ENCODE measurements around the gene E2F3. TPM values are rescaled to one million over a fixed set of nuclear protein-coding genes. Genes with fewer than 3 reads are reported as not detected.

The E2F3 gene
- total RNA-seq, 1 experiment from 2014 or later, result 27.1 TPM

DNA sequence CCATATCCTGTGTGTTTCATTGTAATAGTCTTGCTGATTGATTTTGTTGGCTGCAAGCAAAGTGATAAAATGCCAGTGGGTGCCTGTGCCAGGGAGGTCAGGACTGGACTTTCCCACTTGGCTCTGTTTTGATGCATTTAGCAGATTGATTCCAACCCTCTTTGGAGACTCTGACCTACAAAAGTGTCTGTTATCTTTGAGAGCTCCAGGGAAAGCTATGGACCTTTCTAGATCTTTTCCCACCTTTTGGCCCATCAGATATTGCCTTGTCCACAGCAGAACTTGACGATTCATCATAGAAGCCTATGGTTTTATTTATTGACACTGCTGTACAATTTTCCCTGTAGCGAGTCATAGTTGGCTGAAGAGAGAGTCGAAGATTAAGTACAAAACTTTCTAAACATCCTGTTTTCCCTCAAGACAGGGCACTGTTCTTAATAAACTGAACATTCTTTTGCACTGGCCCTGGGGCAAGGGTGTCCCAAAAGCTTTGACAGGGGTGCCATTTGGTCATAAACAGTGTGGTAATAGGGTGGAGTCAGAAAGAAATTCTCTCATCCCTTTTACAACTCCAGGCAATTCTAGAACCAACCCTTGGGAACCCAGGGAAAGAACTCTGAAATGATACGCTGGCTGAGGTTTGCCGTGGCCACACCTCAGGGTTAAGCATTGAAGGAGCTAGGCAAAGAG, 53.7 kb downstream of the E2F3 start:
- H3K4me2 ChIP-seq (ENCODE audit: low read length), result no peak overlapping the region
- H3K27me3 ChIP-seq (ENCODE audit: insufficient read depth, low read length), result no peaks in the 10 kb centered on the region
- ChIA-PET POLR2A (no interaction called here), CTCF (no interaction called here), RAD21 (ENCODE audit: low non-redundant PET in 1 of 2, low total read pairs in 2 of 2, uncharacterized antibody in 2 of 2, unreplicated experiment in 2 of 2) (no interaction called here)
- peaks cover 28% of the 10 kb centered on the region for H4K20me1 ChIP-seq (ENCODE audit: insufficient read depth)
- no peaks in the 10 kb centered on the region for H3K9me3 ChIP-seq (ENCODE audit: control insufficient read depth in 1 of 2, insufficient read depth in 1 of 2, low read depth in 1 of 2, low read length in 2 of 2)
- no TSS peak for BruUV-seq (replicated peaks)
- intact Hi-C loops (cut with micrococcal nuclease), result no loop called here
- DNase-seq (ENCODE audit: low read depth, low spot score) (no peak), ATAC-seq (no peak)
- H2AFZ ChIP-seq (ENCODE audit: low read depth, low read length, poor library complexity, severe bottlenecking), result no peak overlapping the region
- peaks cover 93% of the 10 kb centered on the region for H3K79me2 ChIP-seq (ENCODE audit: insufficient read depth, low read length)
- TF ChIP-seq ELF1 (IDR thresholded peaks at IDR 0.05; ENCODE audit: borderline replicate concordance, low read depth) (no peak), CBX3 (IDR thresholded peaks at IDR 0.05; ENCODE audit: low read depth) (no peak), POLR2AphosphoS5 (IDR thresholded peaks at IDR 0.05; ENCODE audit: low read depth, low read length) (no peak), FOSL1 (IDR thresholded peaks at IDR 0.05; ENCODE audit: low read depth) (no peak), EZH2phosphoT487 (IDR thresholded peaks at IDR 0.05; ENCODE audit: borderline replicate concordance) (no peak)
- TF ChIP-seq, protein P1, sequence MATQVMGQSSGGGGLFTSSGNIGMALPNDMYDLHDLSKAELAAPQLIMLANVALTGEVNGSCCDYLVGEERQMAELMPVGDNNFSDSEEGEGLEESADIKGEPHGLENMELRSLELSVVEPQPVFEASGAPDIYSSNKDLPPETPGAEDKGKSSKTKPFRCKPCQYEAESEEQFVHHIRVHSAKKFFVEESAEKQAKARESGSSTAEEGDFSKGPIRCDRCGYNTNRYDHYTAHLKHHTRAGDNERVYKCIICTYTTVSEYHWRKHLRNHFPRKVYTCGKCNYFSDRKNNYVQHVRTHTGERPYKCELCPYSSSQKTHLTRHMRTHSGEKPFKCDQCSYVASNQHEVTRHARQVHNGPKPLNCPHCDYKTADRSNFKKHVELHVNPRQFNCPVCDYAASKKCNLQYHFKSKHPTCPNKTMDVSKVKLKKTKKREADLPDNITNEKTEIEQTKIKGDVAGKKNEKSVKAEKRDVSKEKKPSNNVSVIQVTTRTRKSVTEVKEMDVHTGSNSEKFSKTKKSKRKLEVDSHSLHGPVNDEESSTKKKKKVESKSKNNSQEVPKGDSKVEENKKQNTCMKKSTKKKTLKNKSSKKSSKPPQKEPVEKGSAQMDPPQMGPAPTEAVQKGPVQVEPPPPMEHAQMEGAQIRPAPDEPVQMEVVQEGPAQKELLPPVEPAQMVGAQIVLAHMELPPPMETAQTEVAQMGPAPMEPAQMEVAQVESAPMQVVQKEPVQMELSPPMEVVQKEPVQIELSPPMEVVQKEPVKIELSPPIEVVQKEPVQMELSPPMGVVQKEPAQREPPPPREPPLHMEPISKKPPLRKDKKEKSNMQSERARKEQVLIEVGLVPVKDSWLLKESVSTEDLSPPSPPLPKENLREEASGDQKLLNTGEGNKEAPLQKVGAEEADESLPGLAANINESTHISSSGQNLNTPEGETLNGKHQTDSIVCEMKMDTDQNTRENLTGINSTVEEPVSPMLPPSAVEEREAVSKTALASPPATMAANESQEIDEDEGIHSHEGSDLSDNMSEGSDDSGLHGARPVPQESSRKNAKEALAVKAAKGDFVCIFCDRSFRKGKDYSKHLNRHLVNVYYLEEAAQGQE (IDR thresholded peaks at IDR 0.05; ENCODE audit: low read depth), result no peak
- no peak overlapping the region for H3K9ac ChIP-seq (ENCODE audit: low read length)
- 0 out of 4 replicates have a peak, but pooled peaks cover 0 to 2% of the 10 kb centered on the region in 2 experiments for H3K36me3 ChIP-seq (ENCODE audit: control insufficient read depth in 1 of 2, insufficient read depth in 2 of 2, low read length in 2 of 2)
- no peak overlapping the region for H3K4me3 ChIP-seq (replicated peaks in 1 of 2; ENCODE audit: low read depth in 1 of 2, low read length in 2 of 2)
- H3K9me2 ChIP-seq (ENCODE audit: insufficient read depth), result no peaks in the 10 kb centered on the region
- peaks cover 14 to 22% of the 10 kb centered on the region in 2 experiments; a peak in 2 of 4 replicates for H3K4me1 ChIP-seq (ENCODE audit: control insufficient read depth in 1 of 2, insufficient read depth in 2 of 2, low read length in 2 of 2)
- no peak overlapping the region for H3K27ac ChIP-seq (ENCODE audit: low read depth, low read length)
